SH-SY5Y (cell line): ENCODE data around the gene SYT5.

Source experiments
- GATA2 ChIP-seq: IDR thresholded peaks from 2 replicates; pipeline ENCODE4 v1.6.1; 2011; ENCODE audit warnings: mild to moderate bottlenecking, low read depth, low read length
- GATA3 ChIP-seq: IDR thresholded peaks from 2 replicates; pipeline ENCODE4 v1.6.1; 2011; ENCODE audit warnings: low read depth, mild to moderate bottlenecking, low read length, moderate library complexity

GRCh38 chr19:55212447-55212846 lies 32.4 kb upstream of the SYT5 start:
- TF ChIP-seq GATA3, result no peak
- TF ChIP-seq GATA2, result no peak
